Measurements from ENCODE around the gene EFCAB12.
"Not testable (repeated sequence)": the region's sequence is repeated elsewhere in the genome, so short reads cannot be mapped to it uniquely, and the experiment has no call there.

Gene EFCAB12

GRCh38 chr3:129391583-129391982 is 36.9 kb downstream of the EFCAB12 start:
- DNase-seq: not testable (repeated sequence)

GRCh38 chr3:129389572-129389937 is 38.9 kb downstream of the EFCAB12 start:
- DNase-seq: no peak

GRCh38 chr3:129388791-129389571 is 39.5 kb downstream of the EFCAB12 start:
- not testable (repeated sequence) for DNase-seq

- no peak for DNase-seq
Observed at GRCh38 chr3:129387487-129387886, 40.9 kb downstream of the EFCAB12 start.

- DNase-seq: no peak
Observed at GRCh38 chr3:129386984-129387383, 41.5 kb downstream of the EFCAB12 start.

- DNase-seq: not testable (repeated sequence)
Observed at GRCh38 chr3:129385507-129385906, 42.9 kb downstream of the EFCAB12 start.

GRCh38 chr3:129384594-129385323 is 43.7 kb downstream of the EFCAB12 start:
- DNase-seq: no peak

GRCh38 chr3:129384103-129384502 is 44.3 kb downstream of the EFCAB12 start:
- DNase-seq: not testable (repeated sequence)

- peak; percentile 10 for DNase-seq
Observed at GRCh38 chr3:129383292-129383860, 45.1 kb downstream of the EFCAB12 start.

- DNase-seq: no peak
Observed at GRCh38 chr3:129382366-129382765, 46.1 kb downstream of the EFCAB12 start.

GRCh38 chr3:129379582-129380358 is 48.7 kb downstream of the EFCAB12 start:
- DNase-seq: no peak

GRCh38 chr3:129378949-129379348 is 49.5 kb downstream of the EFCAB12 start:
- DNase-seq: no peak

GRCh38 chr3:129377615-129378014 is 50.8 kb downstream of the EFCAB12 start:
- no peak for DNase-seq

GRCh38 chr3:129375099-129375498 is 53.3 kb downstream of the EFCAB12 start:
- no peak for DNase-seq

GRCh38 chr3:129371041-129371826 is 57.2 kb downstream of the EFCAB12 start:
- DNase-seq: no peak

GRCh38 chr3:129370248-129370964 is 58.0 kb downstream of the EFCAB12 start:
- DNase-seq: no peak

- no peak for DNase-seq
Observed at GRCh38 chr3:129369711-129370110, 58.7 kb downstream of the EFCAB12 start.

- DNase-seq: no peak
Observed at GRCh38 chr3:129367821-129368220, 60.6 kb downstream of the EFCAB12 start.

GRCh38 chr3:129366312-129366831 is 62.1 kb downstream of the EFCAB12 start:
- no peak for DNase-seq

- no peak for DNase-seq
Observed at GRCh38 chr3:129365296-129366136, 62.9 kb downstream of the EFCAB12 start.

Measured in NCI-H510A (cell line).